T-cell (primary cell): ENCODE results near the gene ME2. TPM values are rescaled to one million over a fixed set of nuclear protein-coding genes. Genes with fewer than 3 reads are reported as not detected.
"Not testable (repeated sequence)": the region's sequence is repeated elsewhere in the genome, so short reads cannot be mapped to it uniquely, and the experiment has no call there.

Experiments used
- ATAC-seq, 4 experiments: fragments of 200-7000 bp in 3 of 4; fragments of 150-1000 bp in 1 of 4; cut with Tn5 transposase; replicated peaks in 1 of 4; 1 replicate in 3 of 4; 2 replicates in 1 of 4; pipeline ENCODE4 v1.10.0; 2021; ENCODE audit warnings: moderate library complexity in 3 of 4, mild to moderate bottlenecking in 2 of 4, moderate number of reproducible peaks in 1 of 4
- CTCF ChIA-PET, 2 donors: fragments of 300-600 bp; sonication (Branson Sonifier 250); formaldehyde crosslinking; loops; one replicate each; lab custom pipeline; 2022; ENCODE audit warnings: antibody characterized with exemption in 2 of 2; lab: Charles Lee
- POLR2A ChIA-PET, 2 donors: fragments of 300-600 bp; sonication (Branson Sonifier 250); formaldehyde crosslinking; loops; one replicate each; lab custom pipeline; 2022; ENCODE audit warnings: antibody characterized with exemption in 2 of 2; lab: Charles Lee
- DNase-seq, 35 experiments: peaks; one replicate each; pipeline versions ENCODE4 v3.0.0 to v3.0.0-alpha.2; 2013 to 2023
- H3K27ac ChIP-seq: one replicate; pipeline ENCODE4 v1.5.1; 2013; ENCODE audit warnings: low read length
- H3K27me3 ChIP-seq, 2 experiments: replicated peaks in 1 of 2; 1 replicate in 1 of 2; 2 replicates in 1 of 2; pipeline versions ENCODE4 v1.6.1 to v1.7.0; 2013; ENCODE audit warnings: low read length in 1 of 2, mixed read lengths in 1 of 2; ENCODE audit not compliant: control insufficient read depth in 2 of 2, insufficient read depth in 2 of 2; ENCODE audit errors: extremely low read depth in 1 of 2
- H3K36me3 ChIP-seq, 2 donors: 1 replicate in 1 of 2; 2 replicates in 1 of 2; pipeline versions ENCODE4 v1.6.1 to v1.7.0; 2013; ENCODE audit warnings: low read length in 1 of 2; ENCODE audit not compliant: control insufficient read depth in 2 of 2, insufficient read depth in 1 of 2; ENCODE audit errors: extremely low read depth in 1 of 2
- H3K4me1 ChIP-seq, 2 experiments: 1 replicate in 1 of 2; 2 replicates in 1 of 2; pipeline versions ENCODE4 v1.6.1 to v1.7.0; 2013; ENCODE audit warnings: low read length in 2 of 2, mixed read lengths in 1 of 2; ENCODE audit not compliant: insufficient read depth in 2 of 2, control insufficient read depth in 1 of 2; ENCODE audit errors: extremely low read depth in 1 of 2
- H3K4me3 ChIP-seq, 2 donors: 1 replicate in 1 of 2; 2 replicates in 1 of 2; pipeline versions ENCODE4 v1.5.1 to v1.7.0; 2013; ENCODE audit warnings: mild to moderate bottlenecking in 2 of 2, low read length in 1 of 2, moderate library complexity in 1 of 2; ENCODE audit not compliant: control insufficient read depth in 1 of 2; ENCODE audit errors: extremely low read depth in 1 of 2
- H3K9me3 ChIP-seq: 2 replicates; pipeline ENCODE4 v1.7.0; 2013
- H3K27ac Mint-ChIP-seq, 2 donors: one replicate each; pipeline ENCODE4 v1.8.0; 2020 to 2021; ENCODE audit warnings: mild to moderate bottlenecking in 2 of 2, mixed read lengths in 2 of 2
- H3K27me3 Mint-ChIP-seq, 2 donors: one replicate each; pipeline ENCODE4 v1.8.0; 2021 to 2022; ENCODE audit warnings: mixed read lengths in 2 of 2
- H3K36me3 Mint-ChIP-seq: one replicate; pipeline ENCODE4 v1.8.0; 2021; ENCODE audit warnings: mixed read lengths
- H3K4me1 Mint-ChIP-seq, 3 donors: one replicate each; pipeline ENCODE4 v1.8.0; 2020 to 2022; ENCODE audit warnings: mixed read lengths in 3 of 3, mild to moderate bottlenecking in 1 of 3
- H3K4me3 Mint-ChIP-seq, 3 donors: one replicate each; pipeline ENCODE4 v1.8.0; 2020 to 2022; ENCODE audit warnings: mild to moderate bottlenecking in 3 of 3, mixed read lengths in 3 of 3, moderate library complexity in 3 of 3
- H3K9me3 Mint-ChIP-seq, 3 donors: one replicate each; pipeline ENCODE4 v1.8.0; 2020 to 2022; ENCODE audit warnings: mixed read lengths in 3 of 3
- WGBS: methylation state at CpG from one replicate; pipeline ENCODE4 v1.1.5; 2013; ENCODE audit warnings: missing lambda C conversion rate; ENCODE audit not compliant: insufficient coverage; 5-methylcytosine and 5-hydroxymethylcytosine counted together
- total RNA-seq, 35 experiments: library from RNA in 6 of 35; stranded (reverse) in 6 of 35; fragments of 120-200 nt in 1 of 35; gene quantifications; one replicate each; pipeline versions ENCODE4 v1.2.1 to v1.2.4 and lab custom pipeline; 2013 to 2026

Gene ME2
- total RNA-seq, 5 donors from 2014 or later (not counting 1 experiment from before 2014, with no cell fraction given): 30.5 to 42.6 (median 39.9) TPM

DNA sequence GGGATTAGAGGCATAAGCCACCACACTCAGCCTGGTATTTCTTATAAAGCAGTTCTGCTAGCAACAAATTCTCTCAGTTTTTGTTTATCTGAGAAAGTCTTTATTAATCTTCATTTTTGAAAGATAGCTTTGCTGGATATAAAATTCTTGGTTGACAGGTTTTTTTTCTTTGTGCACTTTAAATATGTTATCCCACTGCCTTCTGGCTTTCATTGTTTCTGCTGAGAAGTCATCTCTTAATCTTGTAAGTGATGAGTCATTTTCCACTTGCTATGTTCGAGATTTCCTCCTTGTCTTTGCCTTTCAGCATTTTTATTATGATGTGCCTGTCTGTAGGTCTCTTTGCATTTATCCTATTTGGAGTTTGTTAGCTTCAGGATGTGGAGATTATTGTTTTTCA, 83.1 kb downstream of the ME2 start:
- Histone ChIP-seq H3K9me3 (peaks cover 2% of the 10 kb centered on the region), H3K4me3 (no peak overlapping the region), H3K27me3 (peaks cover 0 to 2% of the 10 kb centered on the region in 2 experiments), H3K27ac (no peak overlapping the region), H3K36me3 (no peaks in the 10 kb centered on the region), H3K4me1 (no peaks in the 10 kb centered on the region)
- H3K4me3 Mint-ChIP-seq: no peak overlapping the region
- H3K9me3 Mint-ChIP-seq: peaks cover 5 to 26% (median 20%) of the 10 kb centered on the region in 3 donors
- no peak overlapping the region for H3K27ac Mint-ChIP-seq
- no peak for DNase-seq
- WGBS: no CpG with 5 or more reads among the region's 1 CpG
- CTCF ChIA-PET: no interaction called here
- H3K36me3 Mint-ChIP-seq: peaks cover 15% of the 10 kb centered on the region
- H3K4me1 Mint-ChIP-seq: no peaks in the 10 kb centered on the region
- POLR2A ChIA-PET: interaction anchor here (0.5 to 0.6 kb wide), 2 partner anchors 58 to 1531 kb away, joined by 3 to 5 read pairs; no protein-coding TSS in a partner anchor
- peaks cover 0 to 1% of the 10 kb centered on the region in 2 donors for H3K27me3 Mint-ChIP-seq
- ATAC-seq: no peak

GRCh38 chr18:50967714-50968661, 89.1 kb downstream of the ME2 start, which contains the start of gene ELAC1:
Gene ELAC1, plus strand, starts transcription at chr18:50968040. Its CDS starts 6,365 bp downstream, at chr18:50974405.
- WGBS: 0% methylated on average over 83 of the region's 84 CpGs
- Mint-ChIP-seq H3K36me3 (peaks cover 8% of the 10 kb centered on the region), H3K4me3 (peak within 1 kb of the TSS; percentile 73 to 95 (median 91)), H3K9me3 (peaks cover 0 to 12% (median 8%) of the 10 kb centered on the region in 3 donors), H3K4me1 (peaks cover 25 to 26% (median 25%) of the 10 kb centered on the region in 3 donors), H3K27ac (peak within 1 kb of the TSS; percentile 79 to 92), H3K27me3 (no peaks in the 10 kb centered on the region)
- POLR2A ChIA-PET: interaction anchor here (0.5 to 1.2 kb wide), 5 partner anchors 25 to 1480 kb away, joined by 3 to 5 read pairs (median 3); no protein-coding TSS in a partner anchor
- CTCF ChIA-PET: interaction anchor here (0.6 to 1.1 kb wide), 5 partner anchors 10 to 111 kb away, joined by 3 to 6 read pairs (median 4); partner anchors contain the start of gene ME2 (in 1 of the 2)
- no peaks in the 10 kb centered on the region for H3K36me3 ChIP-seq
- H3K4me1 ChIP-seq: peaks cover 9% of the 10 kb centered on the region in 2 experiments
- H3K27me3 ChIP-seq: no peaks in the 10 kb centered on the region
- no peaks in the 10 kb centered on the region for H3K9me3 ChIP-seq
- H3K27ac ChIP-seq: peak within 1 kb of the TSS; percentile 88
- DNase-seq (peak; percentile 41 to 79 (median 58)), ATAC-seq (peak; percentile 88 to 94 (median 92))
- H3K4me3 ChIP-seq: peak within 1 kb of the TSS; percentile 79 to 92

DNA sequence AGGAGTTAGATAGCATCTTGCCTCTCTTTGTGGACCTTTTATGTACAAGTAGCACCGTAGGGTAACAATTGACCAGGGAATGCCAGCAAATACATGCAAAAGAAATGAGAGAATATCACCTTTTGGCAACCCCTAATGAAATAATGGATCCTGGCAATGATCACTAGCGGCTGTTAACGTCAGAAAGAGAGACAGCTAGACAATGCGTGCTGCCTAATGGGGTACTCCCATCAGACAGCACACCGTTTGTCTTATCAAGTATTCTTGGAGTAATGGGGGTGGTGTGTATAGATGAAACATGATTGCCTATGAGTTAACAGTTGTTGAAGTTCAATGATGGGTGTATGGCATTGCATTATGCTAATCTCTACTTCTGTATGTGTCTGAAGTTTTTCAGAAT, 90.5 kb downstream of the ME2 start:
- H3K4me3 ChIP-seq: no peak overlapping the region

DNA sequence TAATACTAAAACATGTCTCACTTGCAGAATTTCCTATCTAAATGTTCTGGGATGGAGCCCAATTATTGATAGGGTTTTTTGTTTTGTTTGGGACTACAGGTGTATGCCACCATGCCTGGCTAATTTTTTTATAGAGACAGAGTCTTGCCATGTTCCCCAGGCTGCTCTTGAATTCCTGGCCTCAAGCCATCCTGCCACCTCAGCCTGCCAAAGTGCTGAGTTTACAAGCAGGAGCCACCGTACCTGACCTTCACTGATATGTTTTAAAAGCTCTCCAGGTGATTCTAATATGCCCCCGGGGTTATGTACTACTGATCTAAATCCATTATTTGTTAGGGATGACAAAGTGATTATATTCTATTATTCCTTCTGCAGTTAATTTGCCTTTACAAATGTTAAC, 91.1 kb downstream of the ME2 start:
- Mint-ChIP-seq H3K36me3 (peaks cover 6% of the 10 kb centered on the region), H3K4me1 (peaks cover 25 to 27% (median 26%) of the 10 kb centered on the region in 3 donors), H3K27me3 (no peaks in the 10 kb centered on the region), H3K4me3 (no peak overlapping the region), H3K9me3 (no peaks in the 10 kb centered on the region), H3K27ac (peak overlapping the region; percentile 33 to 35)
- POLR2A ChIA-PET: interaction anchor here in 1 of 2 donors (0.5 kb wide), 1 partner anchor 87 kb away, joined by 4 read pairs; no protein-coding TSS in a partner anchor
- no CpG with 5 or more reads among the region's 2 CpGs for whole genome bisulfite sequencing
- DNase-seq: no peak
- Histone ChIP-seq H3K4me3 (no peak overlapping the region), H3K27me3 (no peaks in the 10 kb centered on the region), H3K36me3 (peaks cover 0 to 9% of the 10 kb centered on the region in 2 donors), H3K4me1 (peaks cover 9% of the 10 kb centered on the region in 2 experiments), H3K27ac (no peak overlapping the region), H3K9me3 (no peaks in the 10 kb centered on the region)
- CTCF ChIA-PET: interaction anchor here in 1 of 2 donors (1.3 kb wide), 1 partner anchor 80 kb away, joined by 3 read pairs; no protein-coding TSS in a partner anchor
- ATAC-seq: no peak

More for the DNA sequence above, 90.5 kb downstream of the ME2 start:
- DNase-seq (no peak), ATAC-seq (no peak)
- H3K9me3 ChIP-seq: no peaks in the 10 kb centered on the region
- Mint-ChIP-seq H3K4me1 (peaks cover 25 to 27% (median 26%) of the 10 kb centered on the region in 3 donors), H3K4me3 (peak overlapping the region; percentile 73 to 95 (median 91)), H3K9me3 (no peaks in the 10 kb centered on the region), H3K27ac (peak overlapping the region; percentile 79 to 92), H3K36me3 (peaks cover under 1% of the 10 kb centered on the region), H3K27me3 (no peaks in the 10 kb centered on the region)
- POLR2A ChIA-PET: no interaction called here
- peaks cover 9% of the 10 kb centered on the region in 2 experiments for H3K4me1 ChIP-seq
- no peak overlapping the region for H3K27ac ChIP-seq
- no peaks in the 10 kb centered on the region for H3K27me3 ChIP-seq
- WGBS: 80% methylated on average over 1 of the region's 5 CpGs
- H3K36me3 ChIP-seq: peaks cover 0 to 3% of the 10 kb centered on the region in 2 donors
- CTCF ChIA-PET: no interaction called here

DNA sequence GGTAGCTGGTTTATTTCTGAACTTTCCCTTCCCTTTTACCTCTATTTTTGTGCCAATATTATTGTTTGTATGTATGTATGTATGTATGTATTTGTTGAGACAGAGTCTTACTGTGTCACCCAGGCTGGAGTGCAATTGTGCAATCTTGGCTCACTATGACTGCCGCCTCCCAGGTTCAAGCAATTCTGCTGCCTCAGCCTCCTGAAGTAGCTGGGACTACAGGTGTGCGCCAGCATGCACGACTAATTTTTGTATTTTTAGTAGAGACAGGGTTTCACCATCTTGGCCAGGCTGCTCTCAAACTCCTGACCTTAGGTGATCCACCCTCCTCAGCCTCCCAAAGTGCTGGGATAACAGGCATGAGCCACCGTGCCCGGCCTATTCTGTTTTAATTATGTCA, 93.5 kb downstream of the ME2 start:
- H3K27me3 Mint-ChIP-seq, DNase-seq, H3K4me3 ChIP-seq, ATAC-seq, POLR2A ChIA-PET, H3K27ac ChIP-seq, H3K4me1 ChIP-seq, H3K27me3 ChIP-seq, H3K4me3 Mint-ChIP-seq, H3K27ac Mint-ChIP-seq, CTCF ChIA-PET, H3K9me3 ChIP-seq, H3K9me3 Mint-ChIP-seq: not testable (repeated sequence)
- peaks cover 2 to 30% of the 10 kb centered on the region in 2 donors for H3K36me3 ChIP-seq
- Mint-ChIP-seq H3K36me3 (peaks cover 29% of the 10 kb centered on the region), H3K4me1 (peaks cover 24 to 26% (median 26%) of the 10 kb centered on the region in 3 donors)
- WGBS: no CpG with 5 or more reads among the region's 5 CpGs
